SK-N-MC (cell line): Measurements from ENCODE around the gene AP1G1.

Source experiments
- DNase-seq: peaks from one replicate; pipeline ENCODE4 v3.0.0-alpha.2; 2011; ENCODE audit warnings: low read depth, low spot score
- H3K27ac ChIP-seq: fragments of 200-600 bp; sonication (generic); 2 replicates; pipeline ENCODE4 v1.5.1; 2016; ENCODE audit warnings: mixed run types
- H3K36me3 ChIP-seq: fragments of 200-600 bp; sonication (generic); 2 replicates; pipeline ENCODE4 v1.6.1; 2017; ENCODE audit warnings: antibody characterized with exemption, low read length, mixed read lengths; ENCODE audit not compliant: insufficient read depth
- H3K4me3 ChIP-seq: fragments of 200-600 bp; sonication (generic); 2 replicates; pipeline ENCODE4 v1.5.1; 2016
- H3K9ac ChIP-seq: fragments of 200-600 bp; sonication (generic); 2 replicates; pipeline ENCODE4 v1.8.0; 2017; ENCODE audit warnings: mixed run types, mixed read lengths; ENCODE audit not compliant: insufficient read length
- H3K9me3 ChIP-seq: fragments of 200-600 bp; sonication (generic); 2 replicates; pipeline ENCODE4 v1.6.1; 2017; ENCODE audit warnings: low read depth, mild to moderate bottlenecking, antibody characterized with exemption, low read length, moderate library complexity, mixed read lengths
- EZH2 ChIP-seq: fragments of 200-600 bp; sonication (generic); IDR thresholded peaks from one replicate; pipeline ENCODE4 v1.6.1; 2017; ENCODE audit warnings: antibody characterized with exemption
- FOXP2 ChIP-seq: optimal IDR thresholded peaks from 2 replicates; pipeline ENCODE3; 2011; ENCODE audit warnings: mild to moderate bottlenecking, moderate library complexity; ENCODE audit not compliant: insufficient read depth; ENCODE audit errors: extremely low read length, control extremely low read depth
- POLR2AphosphoS5 ChIP-seq: IDR thresholded peaks from 2 replicates; pipeline ENCODE4 v1.6.1; 2012; ENCODE audit warnings: mild to moderate bottlenecking, low read depth, low read length, borderline replicate concordance

The AP1G1 gene

DNA sequence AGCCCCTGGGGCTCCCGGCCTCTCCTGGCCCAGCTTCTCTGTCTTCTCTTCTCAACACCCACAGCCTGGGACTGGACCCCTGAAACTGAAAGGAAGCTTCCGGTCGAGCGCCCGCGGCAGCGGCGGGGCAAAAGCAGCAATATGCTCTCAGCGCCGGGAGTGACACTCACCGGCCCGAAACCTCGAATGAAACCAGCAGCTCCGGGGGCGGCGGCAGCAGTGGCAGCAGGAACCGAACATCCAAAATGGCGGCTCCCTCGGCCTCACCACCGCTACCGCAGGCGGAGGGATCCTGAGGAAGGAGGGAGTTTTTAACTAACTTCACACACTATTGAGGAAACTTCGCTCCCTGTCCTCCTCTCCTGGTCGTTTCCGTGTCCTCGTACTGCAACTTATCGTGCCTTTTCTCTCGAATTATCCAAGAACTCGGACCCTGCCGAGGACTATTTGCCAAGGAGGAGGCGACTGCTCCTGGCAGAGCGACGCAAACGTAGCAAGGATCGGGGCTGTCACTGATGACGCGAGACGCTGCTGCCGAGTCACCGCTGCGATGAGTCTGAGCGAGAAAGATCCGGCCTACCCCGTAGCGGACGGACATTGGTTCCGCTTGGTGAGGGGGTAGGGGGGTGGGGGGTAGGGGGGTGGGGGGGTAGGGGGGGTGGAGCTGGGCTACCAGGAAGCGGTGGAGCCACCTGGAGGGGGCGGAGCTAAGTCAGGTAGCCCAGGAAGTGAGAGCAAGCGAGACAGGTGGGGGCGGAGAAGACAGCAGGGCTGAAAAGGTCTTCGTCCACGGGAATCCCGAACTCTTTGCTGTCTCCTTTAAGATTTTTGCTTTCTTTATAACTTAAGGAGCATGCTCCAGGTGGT is at the start of gene AP1G1:
Gene AP1G1, minus strand, starts transcription at position 242 of the 867 bp plus-strand sequence. CDS start 19,355 bp downstream, outside the sequence.
- no peaks in the 10 kb centered on the region for H3K36me3 ChIP-seq
- H3K4me3 ChIP-seq, result peak within 1 kb of the TSS; percentile 85
- peak within 1 kb of the TSS; percentile 93 for H3K9ac ChIP-seq
- DNase-seq, result peak; percentile 67
- TF ChIP-seq POLR2AphosphoS5, result peak; percentile 73
- no peak for TF ChIP-seq EZH2
- no peak for TF ChIP-seq FOXP2
- no peaks in the 10 kb centered on the region for H3K9me3 ChIP-seq
- peak within 1 kb of the TSS; percentile 96 for H3K27ac ChIP-seq

DNA sequence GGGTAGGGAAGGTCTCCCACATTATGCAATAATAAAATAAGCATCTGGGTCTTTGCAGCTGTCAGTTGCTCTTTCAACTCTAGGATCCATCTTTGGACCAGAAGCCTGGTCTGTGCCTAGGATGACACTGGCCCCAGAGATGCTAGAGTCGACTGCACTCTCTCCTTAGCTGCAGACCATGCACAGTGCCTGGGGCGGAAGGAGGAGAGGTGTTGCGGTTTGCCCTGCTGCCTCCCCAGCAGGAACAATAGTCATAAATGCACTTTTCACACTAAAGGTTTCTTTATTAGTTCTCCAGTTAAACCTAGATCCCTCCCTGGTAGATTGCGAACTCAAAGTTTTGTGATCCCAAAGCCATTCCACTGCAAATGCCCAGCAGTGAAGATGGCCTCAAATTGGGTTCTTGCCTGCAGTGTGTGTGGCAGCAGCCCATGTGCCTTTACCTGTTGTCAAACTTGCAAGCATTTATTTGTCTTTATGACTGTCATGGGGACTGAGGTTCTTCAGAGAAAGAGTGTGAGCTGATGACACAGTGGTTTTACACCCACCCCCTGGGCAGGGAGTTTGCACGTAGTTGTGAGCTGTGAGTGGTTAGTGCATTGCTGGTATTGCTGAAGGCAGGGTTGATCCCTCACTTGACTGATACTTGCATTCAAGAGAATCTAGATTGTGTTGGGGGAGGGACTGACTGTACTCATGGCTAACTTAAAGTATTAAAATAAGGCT is 47.5 kb upstream of the AP1G1 start:
- H3K36me3 ChIP-seq, result no peaks in the 10 kb centered on the region; the same call in 1 of the 2 replicates
- TF ChIP-seq EZH2 (no peak), FOXP2 (no peak), POLR2AphosphoS5 (no peak)

DNA sequence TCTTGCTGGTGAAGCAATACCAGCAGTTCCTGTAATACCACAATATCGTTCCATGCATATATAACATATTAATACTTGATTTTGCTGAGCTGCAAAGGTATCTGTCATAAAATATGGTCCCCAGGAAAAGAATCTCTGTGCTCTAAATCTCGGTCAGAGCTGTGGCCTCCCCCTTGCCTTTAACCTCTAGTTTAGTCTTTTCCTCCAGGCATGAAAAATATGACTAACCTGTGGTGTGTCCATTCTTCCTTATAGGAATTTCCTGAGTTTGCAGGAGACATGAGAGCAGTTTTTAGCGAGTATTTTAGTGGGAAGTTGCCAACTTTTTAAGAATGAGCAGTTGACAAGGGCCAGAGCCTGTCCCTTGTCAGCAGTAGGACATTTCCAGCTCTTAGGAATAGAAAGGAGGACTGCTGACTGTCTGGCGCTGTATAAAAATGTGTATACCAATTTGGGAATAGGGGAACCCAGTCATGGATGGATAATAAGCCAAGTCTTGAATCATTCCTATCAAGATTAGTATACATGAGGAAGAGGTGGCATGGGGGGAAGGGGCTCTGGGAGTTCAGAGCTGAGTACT is 45.8 kb upstream of the AP1G1 start:
- no peaks in the 10 kb centered on the region; the same call in 1 of the 2 replicates for H3K36me3 ChIP-seq
- no peak overlapping the region for H3K9ac ChIP-seq
- no peak overlapping the region for H3K27ac ChIP-seq
- TF ChIP-seq POLR2AphosphoS5, result no peak
- no peak for TF ChIP-seq EZH2
- no peak for TF ChIP-seq FOXP2
- DNase-seq, result no peak
- no peak overlapping the region for H3K4me3 ChIP-seq
- H3K9me3 ChIP-seq, result no peaks in the 10 kb centered on the region

More for the DNA sequence above, 47.5 kb upstream of the AP1G1 start:
- DNase-seq, result no peak
- Histone ChIP-seq H3K9me3 (no peaks in the 10 kb centered on the region), H3K27ac (no peak overlapping the region), H3K4me3 (no peak overlapping the region), H3K9ac (no peak overlapping the region)

DNA sequence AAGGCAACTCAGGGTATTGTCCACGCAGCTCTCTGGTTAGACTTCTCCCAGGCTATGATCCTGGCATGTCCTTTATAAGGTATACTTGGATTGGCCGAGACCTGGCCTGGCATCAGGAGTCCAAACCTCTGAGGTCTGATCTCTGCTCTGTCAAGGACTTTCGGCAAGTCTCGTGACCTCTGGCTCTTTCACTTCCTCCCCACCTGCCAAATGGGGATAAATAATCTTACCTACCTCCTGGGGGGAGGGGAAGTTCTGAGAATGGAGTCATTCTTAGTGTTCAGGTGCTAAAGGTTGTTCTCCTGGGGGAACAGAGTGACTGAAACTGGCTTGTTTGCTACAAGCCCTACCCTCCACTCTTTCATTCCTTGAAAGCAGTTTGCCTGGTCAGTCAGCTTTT is 44.8 kb upstream of the AP1G1 start:
- no peak overlapping the region for H3K4me3 ChIP-seq

DNA sequence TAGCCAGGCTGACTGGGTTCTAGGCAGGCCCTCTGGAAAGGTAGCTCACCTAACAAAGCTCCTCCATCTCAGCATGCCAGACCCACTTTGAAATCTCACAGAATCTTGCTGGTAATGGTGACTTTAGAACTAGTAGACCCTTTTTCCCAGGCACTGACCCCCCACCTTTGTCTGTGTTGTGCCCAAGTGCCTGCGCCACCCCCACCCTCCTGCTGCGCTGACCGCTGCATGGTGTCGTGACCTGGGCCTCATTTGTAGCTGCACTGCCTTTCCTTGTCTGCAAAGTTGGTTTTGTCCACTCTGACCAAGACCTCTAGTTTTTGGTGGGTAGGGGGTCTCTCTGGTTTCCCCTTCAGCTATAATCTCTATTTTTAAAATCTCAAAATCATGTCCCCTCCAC is 43.9 kb upstream of the AP1G1 start:
- Histone ChIP-seq H3K9me3 (no peaks in the 10 kb centered on the region), H3K27ac (no peak overlapping the region), H3K4me3 (no peak overlapping the region), H3K9ac (no peak overlapping the region), H3K36me3 (no peaks in the 10 kb centered on the region; the same call in 1 of the 2 replicates)
- TF ChIP-seq POLR2AphosphoS5, result no peak
- TF ChIP-seq EZH2, result no peak
- DNase-seq, result no peak

More for the DNA sequence above, 44.8 kb upstream of the AP1G1 start:
- Histone ChIP-seq H3K27ac (no peak overlapping the region), H3K9me3 (no peaks in the 10 kb centered on the region), H3K36me3 (no peaks in the 10 kb centered on the region; the same call in 1 of the 2 replicates), H3K9ac (no peak overlapping the region)
- TF ChIP-seq FOXP2 (no peak), EZH2 (no peak), POLR2AphosphoS5 (no peak)
- no peak for DNase-seq

DNA sequence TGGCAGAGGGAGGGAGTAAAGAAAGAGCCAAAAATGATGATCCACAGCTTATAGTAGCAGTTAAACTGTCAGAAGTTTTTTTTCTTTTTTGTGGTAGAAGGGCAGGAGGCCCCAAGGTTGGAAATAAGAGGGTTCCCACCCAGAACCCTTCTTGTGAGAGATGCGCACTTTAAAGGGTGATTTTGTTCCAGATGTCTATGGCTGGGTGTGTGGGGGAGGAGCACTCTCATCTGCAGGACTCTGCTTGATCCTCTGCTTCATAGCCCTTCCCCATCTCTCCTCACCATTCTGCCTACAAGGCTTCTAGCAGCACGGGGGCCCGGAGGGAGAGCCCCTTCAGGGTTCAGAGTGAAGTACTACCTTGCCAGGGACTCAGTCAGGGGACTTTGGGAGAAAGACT is 43.5 kb upstream of the AP1G1 start:
- Histone ChIP-seq H3K27ac (no peak overlapping the region), H3K4me3 (no peak overlapping the region), H3K36me3 (no peaks in the 10 kb centered on the region; the same call in 1 of the 2 replicates), H3K9me3 (no peaks in the 10 kb centered on the region), H3K9ac (no peak overlapping the region)
- TF ChIP-seq POLR2AphosphoS5 (no peak), FOXP2 (no peak)
- no peak for DNase-seq

DNA sequence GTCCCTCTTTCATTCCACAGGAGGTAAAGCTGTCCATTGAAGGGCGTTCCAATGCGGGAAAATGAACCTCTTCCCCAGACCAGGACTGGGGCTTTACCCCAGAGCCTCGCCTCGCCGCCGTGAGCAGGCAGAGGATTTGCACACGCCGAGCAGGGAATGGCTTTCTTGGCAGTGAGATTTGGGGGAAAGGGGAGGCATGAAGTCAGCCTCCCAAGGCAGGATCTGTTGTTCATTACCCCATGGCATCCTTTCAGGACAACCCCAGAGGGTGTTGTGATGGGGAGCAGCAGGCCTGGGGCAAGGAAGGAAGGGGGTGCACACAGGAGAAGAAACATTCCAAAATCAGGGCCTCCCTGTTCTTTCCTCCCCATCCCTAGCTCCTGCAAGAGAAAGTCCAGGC is 43.1 kb upstream of the AP1G1 start:
- TF ChIP-seq EZH2 (no peak), POLR2AphosphoS5 (no peak), FOXP2 (no peak)
- H3K9ac ChIP-seq, result no peak overlapping the region
- no peak overlapping the region for H3K27ac ChIP-seq
- H3K9me3 ChIP-seq, result no peaks in the 10 kb centered on the region
- H3K36me3 ChIP-seq, result no peaks in the 10 kb centered on the region; the same call in 1 of the 2 replicates
- DNase-seq, result no peak
- H3K4me3 ChIP-seq, result no peak overlapping the region

DNA sequence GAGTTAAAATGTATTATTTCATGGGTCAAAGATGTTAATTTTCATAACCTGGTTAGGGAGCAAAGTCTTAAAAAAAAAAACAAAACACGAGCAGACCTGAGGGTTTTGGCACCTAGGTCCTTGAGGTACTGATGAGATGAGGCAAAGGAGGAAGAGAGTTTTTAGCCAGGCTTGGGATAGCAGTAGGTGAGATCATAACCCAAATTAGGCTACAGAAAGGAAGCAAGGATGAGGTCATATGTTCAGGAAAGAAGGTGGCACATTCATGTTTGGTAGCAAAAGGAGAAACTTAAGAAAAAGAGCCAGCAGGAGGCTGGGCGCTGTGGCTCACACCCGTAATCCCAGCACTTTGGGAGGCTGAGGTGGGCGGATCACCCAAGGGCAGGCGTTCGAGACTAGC is 40.0 kb upstream of the AP1G1 start:
- Histone ChIP-seq H3K27ac (no peak overlapping the region), H3K36me3 (no peaks in the 10 kb centered on the region; the same call in 1 of the 2 replicates), H3K9ac (no peak overlapping the region), H3K9me3 (no peaks in the 10 kb centered on the region), H3K4me3 (no peak overlapping the region)
- no peak for DNase-seq
- TF ChIP-seq POLR2AphosphoS5, result no peak
- no peak for TF ChIP-seq FOXP2
- no peak for TF ChIP-seq EZH2
